Measurements from ENCODE around the gene MAD1L1.

Gene MAD1L1

GRCh38 chr7:2158331-2159175 lies 74.2 kb downstream of the MAD1L1 start:
- DNase-seq (ENCODE audit: low read depth in 3 of 3) = no peak

DNA sequence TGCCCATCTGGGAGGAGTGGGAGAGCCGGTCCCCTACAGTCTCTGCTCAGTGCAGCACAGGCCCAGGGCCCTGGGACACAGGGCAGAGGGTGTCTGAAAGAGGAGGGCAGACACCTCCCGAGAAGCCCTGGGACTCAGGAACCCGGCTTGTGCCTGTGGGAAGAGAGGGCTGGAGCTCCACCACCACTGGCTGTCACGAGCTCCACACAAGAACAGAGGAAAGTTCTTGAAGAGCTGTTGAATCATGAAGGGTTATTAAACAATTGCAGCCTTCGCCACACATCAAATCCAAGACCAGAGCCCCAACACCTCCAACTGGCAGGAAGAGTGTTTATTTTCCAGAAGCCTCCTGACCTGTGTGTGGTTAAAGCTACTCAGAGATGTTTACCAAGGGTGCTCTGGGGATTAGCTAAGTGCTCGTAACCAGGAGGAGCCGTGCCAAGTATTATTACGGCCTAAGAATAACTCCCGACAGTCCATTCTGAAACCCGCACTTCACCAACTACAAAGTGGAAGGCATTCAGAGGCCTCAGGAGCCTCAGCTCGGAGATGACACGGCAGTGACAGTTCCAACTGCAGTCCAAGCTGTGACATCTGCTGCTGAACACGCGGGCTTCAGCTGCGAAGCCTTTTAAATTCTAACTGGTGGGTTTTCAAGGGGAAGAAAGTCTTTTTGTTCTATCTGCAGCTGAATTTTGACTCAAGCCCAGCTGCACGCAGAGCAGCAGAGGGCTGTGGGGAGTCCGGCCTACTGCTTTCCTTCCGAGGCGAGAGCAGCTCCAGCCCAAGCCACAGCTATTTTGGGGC lies 75.1 kb downstream of the MAD1L1 start:
- no peak for DNase-seq (ENCODE audit: low read depth in 3 of 3)

GRCh38 chr7:2156756-2157472 lies 75.8 kb downstream of the MAD1L1 start:
- no peak for DNase-seq (ENCODE audit: low read depth in 3 of 3)

GRCh38 chr7:2154831-2155230 lies 77.9 kb downstream of the MAD1L1 start:
- no peak for DNase-seq (ENCODE audit: low read depth in 3 of 3)

DNA sequence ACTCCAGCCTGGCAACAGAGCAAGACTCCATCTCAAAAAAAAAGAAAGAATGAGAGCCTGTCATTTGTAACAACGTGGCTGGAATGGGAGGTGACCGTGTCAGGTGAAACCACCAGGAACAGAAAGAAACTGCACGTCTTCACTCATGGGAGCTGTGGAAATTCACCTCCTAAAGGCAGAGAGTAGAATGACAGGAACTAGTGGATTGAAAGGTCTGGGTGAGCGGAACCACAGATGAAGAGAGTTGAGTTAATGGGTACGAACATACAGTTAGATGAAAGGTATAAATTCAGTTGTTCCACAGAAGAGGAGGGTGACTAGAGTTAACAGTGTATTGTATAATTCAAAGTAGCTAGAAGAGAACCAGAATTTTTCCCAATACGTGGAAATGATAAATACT lies 78.6 kb downstream of the MAD1L1 start:
- no peak for DNase-seq (ENCODE audit: low read depth in 3 of 3)

DNA sequence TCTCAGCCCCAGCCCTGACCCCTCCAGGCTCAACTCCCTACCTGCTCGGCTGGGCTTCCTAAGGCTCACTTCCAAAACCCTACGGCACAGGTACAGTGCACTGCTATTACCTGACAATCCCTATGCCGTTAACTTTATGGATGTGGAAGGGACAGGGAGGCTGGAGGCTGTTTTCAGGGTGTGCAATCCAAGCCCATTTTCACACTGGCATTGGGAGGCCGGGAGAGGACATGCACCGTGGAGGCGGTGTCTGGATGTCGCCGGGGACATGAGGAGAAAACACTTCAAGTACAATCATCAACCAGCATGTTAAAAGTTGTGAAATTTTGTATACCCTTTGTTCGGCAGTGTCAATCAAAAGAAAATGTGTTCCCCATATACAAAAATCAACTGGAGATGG lies 80.1 kb downstream of the MAD1L1 start:
- no peak for DNase-seq (ENCODE audit: low read depth in 3 of 3)

DNA sequence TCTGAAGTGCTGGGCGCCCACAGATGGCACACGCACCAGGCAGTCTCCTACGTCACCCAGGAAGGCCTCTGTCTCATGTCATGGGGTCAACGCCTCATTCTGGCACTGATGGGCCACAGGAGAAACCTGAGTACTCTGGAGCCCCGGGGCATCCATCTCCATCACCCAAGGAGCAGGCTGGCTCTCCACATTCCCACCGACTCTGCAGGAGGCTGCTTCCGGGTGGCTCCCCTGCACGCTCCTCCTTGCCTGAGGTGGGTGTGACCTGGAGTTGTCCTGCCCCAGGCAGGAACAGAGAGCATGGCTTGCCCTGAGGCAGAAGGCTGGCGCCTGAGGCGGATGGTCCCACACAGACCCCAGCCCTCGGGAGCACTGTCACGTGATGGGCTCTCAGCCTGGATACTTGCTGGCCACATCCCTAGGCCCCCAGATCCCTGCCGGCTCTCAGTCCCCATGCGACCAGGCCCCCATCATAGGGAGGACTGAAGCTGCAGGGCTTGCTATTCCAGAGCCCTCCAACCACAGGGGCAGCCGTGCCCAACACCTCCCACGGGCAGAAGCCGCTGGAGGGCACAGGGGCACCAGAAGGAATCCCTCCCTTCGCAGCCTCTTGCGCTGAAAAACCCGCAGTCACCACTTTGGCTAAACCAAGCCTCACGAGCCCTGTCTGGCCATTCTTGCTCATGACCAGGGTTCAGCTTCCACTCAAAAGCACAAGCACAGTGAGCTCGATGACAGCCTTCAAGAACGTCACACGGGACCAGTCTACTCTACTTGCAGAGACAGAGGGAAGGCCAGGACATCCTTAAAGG lies 80.7 kb downstream of the MAD1L1 start:
- no peak for DNase-seq (ENCODE audit: low read depth in 3 of 3)

GRCh38 chr7:2151237-2151636 lies 81.5 kb downstream of the MAD1L1 start:
- DNase-seq (ENCODE audit: low read depth in 3 of 3) = no peak

DNA sequence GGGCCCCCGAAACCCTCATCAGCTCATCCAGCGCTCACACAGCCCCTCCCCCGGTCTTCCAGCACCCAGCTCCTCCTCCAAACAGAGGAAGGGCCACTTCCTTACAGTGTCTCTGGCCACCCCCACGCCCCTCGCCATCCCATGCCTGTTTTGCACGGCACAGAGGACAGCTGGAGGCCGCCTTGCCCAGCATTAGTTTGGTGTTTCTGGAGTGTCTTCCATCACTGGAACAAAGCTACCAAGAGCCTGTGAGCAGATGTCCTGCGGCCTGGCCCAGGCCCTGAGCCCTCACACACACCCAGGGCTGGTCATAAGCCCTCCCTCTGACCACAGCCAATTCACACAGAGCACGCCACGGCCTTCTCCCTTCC lies 82.3 kb downstream of the MAD1L1 start:
- DNase-seq (ENCODE audit: low read depth in 3 of 3) = no peak

- DNase-seq (ENCODE audit: low read depth in 3 of 3) = no peak
Measured at GRCh38 chr7:2149672-2150444, 82.9 kb downstream of the MAD1L1 start.

DNA sequence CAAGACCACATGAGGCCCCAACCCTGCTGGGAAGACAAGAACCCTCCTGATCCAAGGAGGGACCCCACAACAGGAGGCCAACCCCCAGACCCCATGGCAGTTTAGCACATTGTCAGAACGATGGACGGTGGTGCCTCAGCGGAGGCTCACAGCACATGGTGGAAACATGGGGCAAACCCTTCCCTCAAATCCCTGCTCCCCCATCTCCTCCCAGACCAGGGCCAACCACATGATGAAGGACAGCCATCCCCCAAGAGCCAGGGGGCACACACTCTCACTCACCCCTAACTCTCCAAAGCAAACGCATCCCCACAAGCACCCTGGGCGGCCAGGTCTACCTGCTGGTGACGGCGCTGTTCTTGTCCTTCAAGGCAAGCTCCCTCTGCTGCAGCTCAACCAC lies 83.9 kb downstream of the MAD1L1 start:
- no peak for DNase-seq (ENCODE audit: low read depth in 3 of 3)

DNA sequence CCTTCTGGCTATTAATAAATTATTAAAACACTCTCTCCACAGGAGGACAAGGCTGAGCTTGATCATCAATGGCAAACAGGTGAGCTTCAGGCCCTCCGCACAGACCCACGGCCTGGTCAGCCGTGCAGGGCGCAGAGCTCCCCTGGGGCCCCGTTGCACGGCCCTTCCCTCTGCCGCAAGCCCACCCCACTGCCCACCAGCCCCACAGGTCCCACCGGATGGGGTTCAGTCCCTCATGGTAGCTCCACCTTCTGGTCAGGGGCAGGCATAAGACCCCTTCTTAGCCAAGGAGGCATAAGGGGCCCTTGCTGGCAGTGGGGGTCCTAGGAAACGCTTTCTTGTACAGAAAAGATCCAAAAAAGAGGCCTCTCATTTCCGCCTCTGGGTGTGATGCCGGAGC lies 84.6 kb downstream of the MAD1L1 start:
- DNase-seq (ENCODE audit: low read depth in 3 of 3) = no peak

GRCh38 chr7:2146676-2147472 lies 85.9 kb downstream of the MAD1L1 start:
- no peak for DNase-seq (ENCODE audit: low read depth in 3 of 3)

- no peak for DNase-seq (ENCODE audit: low read depth in 3 of 3)
Measured at GRCh38 chr7:2145835-2146580, 86.7 kb downstream of the MAD1L1 start.

- no peak for DNase-seq (ENCODE audit: low read depth in 3 of 3)
Measured at GRCh38 chr7:2144926-2145325, 87.8 kb downstream of the MAD1L1 start.

DNA sequence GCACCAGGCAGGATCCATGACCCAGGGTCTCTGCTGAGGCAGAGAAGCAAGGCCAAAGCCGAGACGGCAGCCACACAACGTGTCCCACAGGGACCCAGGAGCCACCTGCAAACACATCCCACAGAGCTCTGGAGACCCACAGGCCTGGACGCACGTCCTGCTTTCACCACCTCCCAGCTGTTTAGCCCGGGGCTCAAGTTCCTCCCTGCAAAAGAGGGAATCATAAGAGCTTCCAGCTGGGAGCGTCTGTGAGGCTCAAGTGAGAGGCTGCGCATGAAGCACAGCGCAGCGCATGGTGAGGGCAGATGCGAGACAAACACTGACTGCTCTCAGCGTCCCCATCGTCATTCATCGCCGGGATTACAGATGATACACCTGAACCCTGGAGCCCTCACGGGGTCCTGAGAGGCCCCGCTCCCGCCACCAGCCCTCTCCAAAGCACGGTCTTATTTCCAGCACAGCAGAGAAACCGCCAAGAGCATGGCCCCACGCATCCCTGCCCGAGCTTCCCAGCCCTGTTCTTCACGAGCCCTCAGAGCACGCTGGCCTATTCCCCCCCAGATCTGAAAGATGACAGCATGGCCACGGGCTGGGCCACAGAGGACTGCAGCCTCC lies 88.7 kb downstream of the MAD1L1 start:
- no peak for DNase-seq (ENCODE audit: low read depth in 3 of 3)

GRCh38 chr7:2143450-2143849 lies 89.3 kb downstream of the MAD1L1 start:
- DNase-seq (ENCODE audit: low read depth in 3 of 3) = no peak

- DNase-seq (ENCODE audit: low read depth in 3 of 3) = no peak
Measured at GRCh38 chr7:2142386-2142785, 90.4 kb downstream of the MAD1L1 start.

GRCh38 chr7:2141651-2142050 lies 91.1 kb downstream of the MAD1L1 start:
- DNase-seq (ENCODE audit: low read depth in 3 of 3) = no peak
